Esophagus squamous epithelium (tissue), 5 donors: ENCODE results near the gene TANC1. TPM values are rescaled to one million over a fixed set of nuclear protein-coding genes. Genes with fewer than 3 reads are reported as not detected.

Experiments used
- DNase-seq: peaks from one replicate; lab custom pipeline; 2025; lab: John Stamatoyannopoulos, UW
- H3K27ac ChIP-seq, 4 donors: fragments of 200-600 bp; sonication (generic); one replicate each; pipeline ENCODE4 v1.5.1; 2016 to 2019; ENCODE audit warnings: mild to moderate bottlenecking in 1 of 4
- H3K27me3 ChIP-seq, 4 donors: fragments of 200-600 bp; sonication (generic); 1 replicate in 3 of 4; 2 replicates in 1 of 4; pipeline versions ENCODE4 v1.5.1 to v1.6.0; 2017 to 2021; ENCODE audit warnings: antibody characterized with exemption in 1 of 4
- H3K36me3 ChIP-seq, 3 donors: fragments of 200-600 bp; sonication (generic); one replicate each; pipeline ENCODE4 v1.5.1; 2016 to 2019
- H3K4me1 ChIP-seq, 3 donors: fragments of 200-600 bp; sonication (generic); one replicate each; pipeline ENCODE4 v1.5.1; 2017 to 2019
- H3K4me3 ChIP-seq, 4 donors: fragments of 200-600 bp; sonication (generic); 1 replicate in 3 of 4; 2 replicates in 1 of 4; pipeline ENCODE4 v1.5.1; 2016 to 2019; ENCODE audit warnings: mild to moderate bottlenecking in 2 of 4, moderate library complexity in 1 of 4
- H3K9me3 ChIP-seq, 3 donors: fragments of 200-600 bp; sonication (generic); one replicate each; pipeline ENCODE4 v1.5.1; 2016 to 2019
- POLR2A ChIP-seq, 4 donors: fragments of 450-650 bp; IDR thresholded peaks; one replicate each; pipeline ENCODE4 v1.6.1; 2017; ENCODE audit warnings: antibody characterized with exemption in 4 of 4, mild to moderate bottlenecking in 4 of 4, moderate library complexity in 3 of 4
- WGBS, 2 donors: methylation state at CpG; one replicate each; pipeline ENCODE4 v1.1.5; 2018; 5-methylcytosine and 5-hydroxymethylcytosine counted together
- intact Hi-C: fragments of 100-400 bp; cut with DNase I; formaldehyde crosslinking; loops from one replicate; pipeline ENCODE4 v1.15.0; 2022
- total RNA-seq, 4 donors: library from RNA; depleted of rRNA; stranded (reverse); fragments of >200 nt; gene quantifications; one replicate each; pipeline ENCODE4 v1.1.0, GENCODE V29; 2016
- TF ChIP-seq, protein P1 (sequence below), 6 experiments: fragments of 450-650 bp in 4 of 6; fragments of 200-600 bp in 2 of 6; sonication (generic) in 2 of 6; IDR thresholded peaks; one replicate each; pipeline ENCODE4 v1.5.1; 2016 to 2019; ENCODE audit warnings: antibody characterized with exemption in 6 of 6, mild to moderate bottlenecking in 4 of 6, moderate library complexity in 4 of 6
- donor health status: DM: yes; HTN: yes; CAD: no.

The TANC1 gene
- total RNA-seq, 4 donors from 2014 or later: 29.4 to 54.5 (median 42.2) TPM

DNA sequence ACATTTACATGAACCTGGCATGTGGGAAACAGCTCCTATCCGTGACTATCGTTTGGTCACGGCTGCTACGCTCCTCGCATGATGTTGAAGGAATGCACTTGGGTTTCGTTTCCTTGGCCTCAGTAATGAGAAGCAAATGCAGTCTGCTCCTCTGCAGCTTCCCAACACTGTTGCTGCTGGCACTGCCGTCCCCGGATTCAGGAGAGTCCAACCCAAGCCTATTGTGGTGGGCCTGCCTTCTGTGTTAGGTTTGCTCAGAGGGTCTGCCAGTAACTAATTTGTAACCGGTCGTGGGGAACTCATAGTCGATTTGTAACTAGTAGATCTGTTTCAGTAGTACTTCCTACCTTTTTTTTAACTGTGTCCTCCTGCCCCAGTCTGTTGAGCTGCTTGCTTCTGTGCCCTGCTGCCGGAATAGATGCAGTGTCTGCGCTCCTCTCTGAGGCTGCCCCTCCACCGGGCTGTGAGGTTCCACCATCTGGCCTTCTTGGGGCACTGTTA lies 259.7 kb downstream of the TANC1 start:
- TF ChIP-seq POLR2A (IDR thresholded peaks at IDR 0.05): no peak
- TF ChIP-seq, protein P1, sequence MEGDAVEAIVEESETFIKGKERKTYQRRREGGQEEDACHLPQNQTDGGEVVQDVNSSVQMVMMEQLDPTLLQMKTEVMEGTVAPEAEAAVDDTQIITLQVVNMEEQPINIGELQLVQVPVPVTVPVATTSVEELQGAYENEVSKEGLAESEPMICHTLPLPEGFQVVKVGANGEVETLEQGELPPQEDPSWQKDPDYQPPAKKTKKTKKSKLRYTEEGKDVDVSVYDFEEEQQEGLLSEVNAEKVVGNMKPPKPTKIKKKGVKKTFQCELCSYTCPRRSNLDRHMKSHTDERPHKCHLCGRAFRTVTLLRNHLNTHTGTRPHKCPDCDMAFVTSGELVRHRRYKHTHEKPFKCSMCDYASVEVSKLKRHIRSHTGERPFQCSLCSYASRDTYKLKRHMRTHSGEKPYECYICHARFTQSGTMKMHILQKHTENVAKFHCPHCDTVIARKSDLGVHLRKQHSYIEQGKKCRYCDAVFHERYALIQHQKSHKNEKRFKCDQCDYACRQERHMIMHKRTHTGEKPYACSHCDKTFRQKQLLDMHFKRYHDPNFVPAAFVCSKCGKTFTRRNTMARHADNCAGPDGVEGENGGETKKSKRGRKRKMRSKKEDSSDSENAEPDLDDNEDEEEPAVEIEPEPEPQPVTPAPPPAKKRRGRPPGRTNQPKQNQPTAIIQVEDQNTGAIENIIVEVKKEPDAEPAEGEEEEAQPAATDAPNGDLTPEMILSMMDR (IDR thresholded peaks at IDR 0.05): no peak
- Histone ChIP-seq H3K9me3 (no peaks in the 10 kb centered on the region), H3K27me3 (no peaks in the 10 kb centered on the region), H3K4me1 (peaks cover 7 to 27% (median 9%) of the 10 kb centered on the region in 3 donors), H3K27ac (no peak overlapping the region), H3K4me3 (no peak overlapping the region), H3K36me3 (peaks cover 14 to 95% (median 36%) of the 10 kb centered on the region in 3 donors)
- intact Hi-C loops: no loop called here
- DNase-seq: no peak
- 89 to 94% methylated on average over 12 to 14 of the region's 14 CpGs for WGBS, 2 donors

- H3K4me3 ChIP-seq: no peak overlapping the region
- TF ChIP-seq, protein P1 (IDR thresholded peaks at IDR 0.05): no peak
- no peak for TF ChIP-seq POLR2A (IDR thresholded peaks at IDR 0.05)
- 85 to 88% methylated on average over 9 to 12 of the region's 15 CpGs for WGBS, 2 donors
- H3K27me3 ChIP-seq: no peaks in the 10 kb centered on the region
- peaks cover 7 to 23% (median 9%) of the 10 kb centered on the region in 3 donors for H3K4me1 ChIP-seq
- no peak overlapping the region for H3K27ac ChIP-seq
- H3K9me3 ChIP-seq: no peaks in the 10 kb centered on the region
- intact Hi-C loops: no loop called here
- peaks cover 18 to 95% (median 26%) of the 10 kb centered on the region in 3 donors for H3K36me3 ChIP-seq
- DNase-seq: no peak
Observed at GRCh38 chr2:159229476-159230144, 261.2 kb downstream of the TANC1 start.

GRCh38 chr2:159230145-159230877 lies 261.9 kb downstream of the TANC1 start:
- 93% methylated on average over 6 to 15 of the region's 19 CpGs for WGBS, 2 donors
- DNase-seq: no peak
- intact Hi-C loops: no loop called here

DNA sequence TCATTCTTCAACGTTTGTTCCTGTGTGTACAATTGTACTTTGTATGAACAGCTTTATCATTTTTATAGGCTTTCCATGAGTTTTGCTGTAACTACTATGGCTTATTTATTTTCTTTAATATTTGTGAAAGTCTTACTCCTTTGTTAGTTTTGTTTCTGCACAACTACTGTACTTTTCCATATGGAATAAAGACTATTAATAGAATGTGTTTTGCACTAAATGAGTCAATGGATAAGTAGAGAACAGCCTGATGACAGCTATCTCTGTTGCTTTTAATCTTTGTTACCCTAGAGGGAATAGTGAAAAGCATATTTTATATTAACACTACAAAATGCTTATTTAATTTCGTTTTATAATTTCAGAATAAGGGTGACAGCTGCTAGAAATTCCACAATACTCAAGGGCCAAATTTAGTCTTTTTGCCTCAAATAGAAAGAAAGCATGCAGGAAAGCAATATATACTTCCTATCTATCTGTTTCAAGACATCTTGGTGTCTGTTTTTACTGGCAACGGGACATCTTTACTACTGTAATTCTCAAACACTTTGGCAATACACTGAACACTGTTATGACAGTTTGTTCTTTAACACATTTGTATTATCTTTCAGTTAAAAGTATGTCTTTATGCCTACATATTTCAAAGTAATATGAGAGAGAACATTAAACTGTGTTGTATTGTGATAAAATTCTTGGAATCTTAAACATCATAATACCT lies 264.2 kb downstream of the TANC1 start:
- DNase-seq: no peak
- H3K36me3 ChIP-seq: peaks cover 19 to 97% (median 29%) of the 10 kb centered on the region in 3 donors
- WGBS, 2 donors: 40 to 43% methylated on average over 3 of the region's 3 CpGs

More at GRCh38 chr2:159230145-159230877, 261.9 kb downstream of the TANC1 start:
- Histone ChIP-seq H3K9me3 (no peaks in the 10 kb centered on the region), H3K27ac (no peak overlapping the region), H3K4me3 (no peak overlapping the region), H3K27me3 (no peaks in the 10 kb centered on the region), H3K36me3 (peaks cover 19 to 95% (median 23%) of the 10 kb centered on the region in 3 donors), H3K4me1 (peaks cover 5 to 16% (median 5%) of the 10 kb centered on the region in 3 donors)
- no peak for TF ChIP-seq POLR2A (IDR thresholded peaks at IDR 0.05)
- TF ChIP-seq, protein P1 (IDR thresholded peaks at IDR 0.05): no peak

More for the DNA sequence above, 264.2 kb downstream of the TANC1 start:
- H3K9me3 ChIP-seq: no peaks in the 10 kb centered on the region
- no peak for TF ChIP-seq POLR2A (IDR thresholded peaks at IDR 0.05)
- TF ChIP-seq, protein P1 (IDR thresholded peaks at IDR 0.05): no peak
- intact Hi-C loops: no loop called here
- no peaks in the 10 kb centered on the region for H3K4me1 ChIP-seq
- no peaks in the 10 kb centered on the region for H3K27me3 ChIP-seq
- H3K27ac ChIP-seq: no peak overlapping the region
- no peak overlapping the region for H3K4me3 ChIP-seq
